ENCODE measurements around the gene SERINC4. TPM values are rescaled to one million over a fixed set of nuclear protein-coding genes. Genes with fewer than 3 reads are reported as not detected.

SERINC4 gene
- total RNA-seq, 1 donor from 2014 or later = 0.36 TPM

DNA sequence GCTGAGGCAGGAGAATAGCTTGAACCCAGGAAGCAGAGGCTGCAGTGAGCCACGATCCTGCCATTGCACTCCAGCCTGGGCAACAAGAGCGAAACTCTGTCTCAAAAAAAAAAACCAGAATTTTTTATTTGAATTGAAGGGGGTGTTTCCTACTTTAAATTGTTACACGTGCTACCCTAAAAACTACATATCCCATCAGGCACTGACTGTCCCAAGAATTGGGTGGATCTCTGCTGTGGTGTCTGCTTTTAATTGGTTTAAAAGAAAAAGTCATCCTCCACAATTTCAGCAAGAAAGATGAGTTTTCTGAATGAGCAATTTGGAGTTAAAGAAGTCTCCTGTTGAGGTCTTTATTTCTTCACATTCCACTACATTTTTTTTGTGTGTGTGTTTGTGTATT, 51.6 kb downstream of the SERINC4 start:
- no peak for ATAC-seq

DNA sequence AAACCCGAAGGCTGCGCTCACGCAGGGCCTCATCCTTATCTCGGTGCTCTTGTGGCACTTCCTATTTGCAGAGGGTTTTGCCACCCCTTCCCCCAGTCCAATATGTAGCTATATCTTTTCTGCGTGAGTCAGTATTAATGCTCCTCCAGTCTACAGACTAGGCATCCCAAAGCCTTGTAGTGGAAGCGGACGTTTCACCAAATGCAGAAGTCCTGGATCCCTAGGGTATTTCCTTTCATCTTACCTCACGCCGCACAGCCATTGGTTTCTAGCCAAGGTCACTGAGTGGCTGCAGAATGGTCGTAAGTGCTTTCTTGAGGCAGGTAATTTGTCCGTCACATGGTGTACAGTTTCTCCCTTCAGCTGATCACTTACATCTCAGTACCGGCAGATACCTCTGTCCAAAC, 53.1 kb downstream of the SERINC4 start:
- ATAC-seq = peak; percentile 42

DNA sequence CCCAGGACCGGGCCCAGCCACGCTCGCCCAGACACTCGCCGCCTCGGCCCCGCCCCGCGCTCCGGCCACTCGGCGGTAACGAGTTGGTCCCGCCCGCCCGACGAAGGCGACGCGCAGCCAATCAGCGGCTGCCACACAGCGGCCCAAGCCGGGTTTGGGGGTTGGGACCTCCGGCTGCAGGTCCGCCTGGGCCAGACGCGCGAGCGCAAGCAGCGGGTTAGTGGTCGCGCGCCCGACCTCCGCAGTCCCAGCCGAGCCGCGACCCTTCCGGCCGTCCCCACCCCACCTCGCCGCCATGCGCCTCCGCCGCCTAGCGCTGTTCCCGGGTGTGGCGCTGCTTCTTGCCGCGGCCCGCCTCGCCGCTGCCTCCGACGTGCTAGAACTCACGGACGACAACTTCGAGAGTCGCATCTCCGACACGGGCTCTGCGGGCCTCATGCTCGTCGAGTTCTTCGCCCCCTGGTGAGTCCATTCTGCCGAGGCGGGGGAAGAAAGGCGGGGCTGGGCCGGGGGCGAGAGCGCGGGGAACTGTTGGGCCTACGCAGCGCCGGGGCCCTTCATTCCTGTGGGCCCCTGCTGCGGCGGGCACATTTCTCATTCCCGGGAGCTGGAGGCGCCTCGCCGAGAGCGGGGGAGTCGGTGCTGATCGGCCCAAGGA, 53.6 kb downstream of the SERINC4 start, which contains the start of gene PDIA3:
PDIA3 (plus strand) TSS at position 194 of the 658 bp plus-strand sequence; CDS start at position 296, 102 bp downstream.
- ATAC-seq = peak; percentile 95

Other genes starting within 250 kb of the SERINC4 start
- 27.3 TPM for gene PPIP5K1, start 210.0 kb downstream of the SERINC4 start, total RNA-seq
- 50.7 TPM for gene CKMT1B, start 206.2 kb downstream of the SERINC4 start, total RNA-seq
- not detected for gene STRC, start 181.4 kb downstream of the SERINC4 start, total RNA-seq
- gene CATSPER2, start 151.4 kb downstream of the SERINC4 start, total RNA-seq = 3.5 TPM
- gene CKMT1A, start 106.4 kb downstream of the SERINC4 start, total RNA-seq = 63.2 TPM
- 209 TPM for gene PDIA3, start 53.8 kb downstream of the SERINC4 start, total RNA-seq
- 12.7 TPM for gene ELL3, start 23.3 kb downstream of the SERINC4 start, total RNA-seq
- 616 TPM for gene SERF2, start 7.9 kb downstream of the SERINC4 start, total RNA-seq
- gene HYPK, start 379 bp upstream of the SERINC4 start, total RNA-seq = 14.0 TPM
- gene MFAP1, start 24.5 kb upstream of the SERINC4 start, total RNA-seq = 15.1 TPM
- gene WDR76, start 26.8 kb upstream of the SERINC4 start, total RNA-seq = 10.4 TPM

All from esophagus mucosa (tissue), 1 donor.